ENCODE measurements around the gene GGT5.

The GGT5 gene

GRCh38 chr22:24232725-24233124 lies 12.2 kb downstream of the GGT5 start:
- no peak overlapping the region for H3K27ac ChIP-seq
- TF ChIP-seq CTCF (IDR thresholded peaks at IDR 0.05) (no peak), ZFX (IDR thresholded peaks at IDR 0.05; ENCODE audit: borderline replicate concordance) (no peak)

- no peak overlapping the region for H3K27ac ChIP-seq
- TF ChIP-seq ZFX (IDR thresholded peaks at IDR 0.05; ENCODE audit: borderline replicate concordance) (no peak), CTCF (IDR thresholded peaks at IDR 0.05) (no peak)
Measured at GRCh38 chr22:24232124-24232523, 12.8 kb downstream of the GGT5 start.

GRCh38 chr22:24231706-24232105 lies 13.2 kb downstream of the GGT5 start:
- no peak overlapping the region for H3K27ac ChIP-seq
- no peak for TF ChIP-seq ZFX (IDR thresholded peaks at IDR 0.05; ENCODE audit: borderline replicate concordance)
- no peak for TF ChIP-seq CTCF (IDR thresholded peaks at IDR 0.05)

GRCh38 chr22:24230911-24231656 lies 13.8 kb downstream of the GGT5 start:
- no peak overlapping the region for H3K27ac ChIP-seq
- TF ChIP-seq CTCF (IDR thresholded peaks at IDR 0.05) (peak; percentile 67), ZFX (IDR thresholded peaks at IDR 0.05; ENCODE audit: borderline replicate concordance) (no peak)

GRCh38 chr22:24225951-24226350 lies 18.9 kb downstream of the GGT5 start:
- TF ChIP-seq ZFX (IDR thresholded peaks at IDR 0.05; ENCODE audit: borderline replicate concordance) (no peak), CTCF (IDR thresholded peaks at IDR 0.05) (no peak)
- no peak overlapping the region for H3K27ac ChIP-seq

GRCh38 chr22:24225044-24225601 lies 19.8 kb downstream of the GGT5 start:
- no peak for TF ChIP-seq ZFX (IDR thresholded peaks at IDR 0.05; ENCODE audit: borderline replicate concordance)
- no peak for TF ChIP-seq CTCF (IDR thresholded peaks at IDR 0.05)
- no peak overlapping the region for H3K27ac ChIP-seq

GRCh38 chr22:24224468-24224867 lies 20.4 kb downstream of the GGT5 start:
- TF ChIP-seq CTCF (IDR thresholded peaks at IDR 0.05) = no peak
- TF ChIP-seq ZFX (IDR thresholded peaks at IDR 0.05; ENCODE audit: borderline replicate concordance) = no peak
- H3K27ac ChIP-seq = no peak overlapping the region

Measured in 22Rv1 (cell line).